H1 (cell line): ENCODE measurements around the gene NARS2. TPM values are rescaled to one million over a fixed set of nuclear protein-coding genes. Genes with fewer than 3 reads are reported as not detected.

ENCODE experiments used
- CTCF ChIA-PET: fragments of 300-600 bp; sonication (Branson Sonifier 250); formaldehyde crosslinking; loops from one replicate; lab custom pipeline; 2021; ENCODE audit not compliant: partially characterized antibody; lab: Charles Lee
- POLR2A ChIA-PET: fragments of 300-600 bp; sonication (Branson Sonifier 250); formaldehyde crosslinking; loops from one replicate; lab custom pipeline; 2021; ENCODE audit warnings: inconsistent platforms; ENCODE audit not compliant: partially characterized antibody; lab: Charles Lee
- DNase-seq, 2 experiments: peaks; one replicate each; pipeline versions ENCODE4 v3.0.0 to v3.0.0-alpha.2; 2010 to 2022; ENCODE audit warnings: low spot score in 2 of 2, low read depth in 1 of 2, mixed read lengths in 1 of 2
- FAIRE-seq: peaks from 2 replicates; lab custom pipeline; 2011; peaks lifted over from hg19 to GRCh38; lab: Jason Lieb, UNC
- H2AFZ ChIP-seq: 2 replicates; pipeline ENCODE4 v1.8.1; 2012; ENCODE audit warnings: low read length, inconsistent platforms
- H2AK5ac ChIP-seq: 2 replicates; pipeline ENCODE4 v1.6.1; 2013; ENCODE audit warnings: low read depth, low read length
- H2BK120ac ChIP-seq: replicated peaks from 2 replicates; pipeline ENCODE3; 2013; ENCODE audit warnings: low read depth, low read length, inconsistent platforms
- H2BK12ac ChIP-seq: 2 replicates; pipeline ENCODE4 v1.6.1; 2013; ENCODE audit warnings: low read depth, low read length
- H2BK15ac ChIP-seq: 2 replicates; pipeline ENCODE4 v1.6.1; 2013; ENCODE audit warnings: low read length
- H2BK20ac ChIP-seq: 2 replicates; pipeline ENCODE4 v1.6.1; 2013; ENCODE audit warnings: low read length
- H2BK5ac ChIP-seq: 2 replicates; pipeline ENCODE4 v1.6.1; 2013; ENCODE audit warnings: low read depth, low read length
- H3K14ac ChIP-seq: 2 replicates; pipeline ENCODE4 v1.6.1; 2013; ENCODE audit warnings: inconsistent platforms; ENCODE audit not compliant: insufficient read length
- H3K18ac ChIP-seq: 2 replicates; pipeline ENCODE4 v1.6.1; 2013; ENCODE audit warnings: low read length; ENCODE audit errors: extremely low read depth
- H3K23ac ChIP-seq: 2 replicates; pipeline ENCODE4 v1.6.1; 2013; ENCODE audit warnings: inconsistent platforms; ENCODE audit not compliant: insufficient read length
- H3K23me2 ChIP-seq: 2 replicates; pipeline ENCODE4 v1.6.1; 2013; ENCODE audit warnings: low read depth, low read length
- H3K27ac ChIP-seq: 2 replicates; pipeline ENCODE4 v1.6.1; 2011; ENCODE audit warnings: low read depth, low read length, inconsistent platforms
- H3K27me3 ChIP-seq, 4 experiments: replicated peaks in 1 of 4; 1 replicate in 1 of 4; 2 replicates in 3 of 4; pipeline versions ENCODE4 v1.6.1 to v1.8.1; 2011 to 2013; ENCODE audit warnings: low read length in 3 of 4, mild to moderate bottlenecking in 3 of 4, inconsistent platforms in 2 of 4, mixed read lengths in 2 of 4, moderate library complexity in 1 of 4; ENCODE audit not compliant: control insufficient read depth in 3 of 4, insufficient read depth in 3 of 4; ENCODE audit errors: extremely low read depth in 1 of 4
- H3K36me3 ChIP-seq, 4 experiments: 2 replicates each; pipeline versions ENCODE4 v1.6.1 to v1.8.1; 2011 to 2013; ENCODE audit warnings: mild to moderate bottlenecking in 4 of 4, low read length in 3 of 4, moderate library complexity in 2 of 4, control low read depth in 1 of 4, inconsistent platforms in 1 of 4; ENCODE audit not compliant: insufficient read depth in 4 of 4, control insufficient read depth in 2 of 4
- H3K4ac ChIP-seq: replicated peaks from 2 replicates; pipeline ENCODE3; 2013; ENCODE audit warnings: low read length, low read depth, mixed read lengths, inconsistent platforms; ENCODE audit not compliant: insufficient read length
- H3K4me1 ChIP-seq, 4 experiments: replicated peaks in 1 of 4; 1 replicate in 1 of 4; 2 replicates in 3 of 4; pipeline versions ENCODE4 v1.6.1 to v1.8.1; 2011 to 2013; ENCODE audit warnings: low read length in 3 of 4, inconsistent platforms in 2 of 4, mixed read lengths in 1 of 4; ENCODE audit not compliant: insufficient read depth in 4 of 4, control insufficient read depth in 3 of 4
- H3K4me2 ChIP-seq, 2 experiments: 2 replicates each; pipeline versions ENCODE4 v1.6.1 to v1.8.1; 2011 to 2013; ENCODE audit warnings: low read depth in 2 of 2, low read length in 2 of 2, control low read depth in 1 of 2, inconsistent platforms in 1 of 2, mild to moderate bottlenecking in 1 of 2; ENCODE audit not compliant: insufficient read depth in 1 of 2
- H3K4me3 ChIP-seq, 4 experiments: fragments of 200-600, 300-600 bp in 1 of 4; sonication (generic), shearing (Covaris generic), sonication (Bioruptor Twin) in 1 of 4; 2 replicates each; pipeline versions ENCODE4 v1.5.1 to v1.8.1; 2011 to 2016; ENCODE audit warnings: low read length in 4 of 4, low read depth in 3 of 4, control low read depth in 2 of 4, inconsistent platforms in 2 of 4, mild to moderate bottlenecking in 2 of 4, mixed read lengths in 1 of 4, moderate library complexity in 1 of 4; ENCODE audit not compliant: insufficient read depth in 2 of 4; ENCODE audit errors: extremely low read depth in 1 of 4
- H3K56ac ChIP-seq: replicated peaks from 2 replicates; pipeline ENCODE3; 2013; ENCODE audit warnings: low read depth, mild to moderate bottlenecking, mixed read lengths, low read length, inconsistent platforms; ENCODE audit not compliant: insufficient read length
- H3K79me1 ChIP-seq: 2 replicates; pipeline ENCODE4 v1.6.1; 2013; ENCODE audit warnings: low read depth, low read length, control low read depth
- H3K79me2 ChIP-seq, 2 experiments: 2 replicates each; pipeline versions ENCODE4 v1.6.1 to v1.8.1; 2012 to 2013; ENCODE audit warnings: low read length in 2 of 2, mild to moderate bottlenecking in 2 of 2, inconsistent platforms in 1 of 2; ENCODE audit not compliant: insufficient read depth in 2 of 2, control insufficient read depth in 1 of 2
- H3K9ac ChIP-seq, 4 experiments: replicated peaks in 1 of 4; 1 replicate in 1 of 4; 2 replicates in 3 of 4; pipeline versions ENCODE4 v1.6.1 to v1.8.1; 2011 to 2013; ENCODE audit warnings: low read depth in 3 of 4, low read length in 3 of 4, control low read depth in 2 of 4, mild to moderate bottlenecking in 2 of 4, moderate library complexity in 2 of 4, inconsistent platforms in 1 of 4; ENCODE audit errors: extremely low read depth in 1 of 4
- H3K9me3 ChIP-seq, 2 experiments: 2 replicates each; pipeline versions ENCODE4 v1.6.1 to v1.8.1; 2012 to 2013; ENCODE audit warnings: mild to moderate bottlenecking in 2 of 2, moderate library complexity in 2 of 2, control low read depth in 1 of 2, inconsistent platforms in 1 of 2, low read depth in 1 of 2, low read length in 1 of 2, mixed read lengths in 1 of 2; ENCODE audit not compliant: insufficient read depth in 2 of 2
- H4K20me1 ChIP-seq, 2 experiments: replicated peaks in 1 of 2; 2 replicates each; pipeline versions ENCODE3 to v1.8.1; 2011 to 2013; ENCODE audit warnings: inconsistent platforms in 2 of 2, low read length in 2 of 2, mild to moderate bottlenecking in 1 of 2; ENCODE audit not compliant: insufficient read depth in 2 of 2, control insufficient read depth in 1 of 2
- H4K5ac ChIP-seq: 2 replicates; pipeline ENCODE4 v1.6.1; 2013; ENCODE audit warnings: low read length, low read depth, mixed read lengths, inconsistent platforms; ENCODE audit not compliant: insufficient read length
- H4K8ac ChIP-seq: 2 replicates; pipeline ENCODE4 v1.8.0; 2013; ENCODE audit warnings: mild to moderate bottlenecking, moderate library complexity, low read length, inconsistent platforms; ENCODE audit not compliant: insufficient read depth; ENCODE audit errors: extremely low read depth
- H4K91ac ChIP-seq: replicated peaks from 2 replicates; pipeline ENCODE3; 2013; ENCODE audit warnings: low read length, mixed read lengths, inconsistent platforms; ENCODE audit not compliant: insufficient read length
- CBX8 ChIP-seq: fragments of 300-800, 300-1000 bp; sonication (generic); IDR thresholded peaks from 2 replicates; pipeline ENCODE4 v1.7.1; 2016; ENCODE audit warnings: low read depth, low read length, borderline replicate concordance
- CREB1 ChIP-seq: IDR thresholded peaks from 2 replicates; pipeline ENCODE4 v1.6.1; 2012; ENCODE audit warnings: inconsistent platforms
- EGR1 ChIP-seq: IDR thresholded peaks from 2 replicates; pipeline ENCODE4 v1.6.1; 2011; ENCODE audit warnings: low read depth, low read length, borderline replicate concordance
- HDAC2 ChIP-seq, 2 experiments: fragments of 300-600 bp in 1 of 2; sonication (generic) in 1 of 2; IDR thresholded peaks; 2 replicates each; pipeline ENCODE4 v1.6.1; 2011 to 2012; ENCODE audit warnings: low read depth in 2 of 2, low read length in 2 of 2, mild to moderate bottlenecking in 2 of 2, moderate library complexity in 2 of 2, borderline replicate concordance in 1 of 2, inconsistent platforms in 1 of 2
- JUND ChIP-seq: IDR thresholded peaks from 2 replicates; pipeline ENCODE4 v1.6.1; 2011; ENCODE audit warnings: mild to moderate bottlenecking, improper control_type of control experiment, low read length
- SIN3A ChIP-seq, 2 experiments: IDR thresholded peaks in 1 of 2; conservative IDR thresholded peaks in 1 of 2; 2 replicates each; pipeline ENCODE4 v1.6.1; 2011 to 2012; ENCODE audit warnings: low read length in 2 of 2, improper control_type of control experiment in 1 of 2, low read depth in 1 of 2, mild to moderate bottlenecking in 1 of 2
- TAF1 ChIP-seq: IDR thresholded peaks from 2 replicates; pipeline ENCODE4 v1.6.1; 2011; ENCODE audit warnings: mild to moderate bottlenecking, low read depth, low read length
- WGBS, 2 experiments: shearing (Covaris generic) in 1 of 2; methylation state at CpG; one replicate each; pipeline versions ENCODE4 v1.1.6 to v1.1.7; 2013 to 2015; ENCODE audit warnings: low lambda C conversion rate in 2 of 2, mixed read lengths in 2 of 2, inconsistent platforms in 1 of 2, low coverage in 1 of 2, missing lambda C conversion rate in 1 of 2; ENCODE audit not compliant: insufficient replicate concordance in 2 of 2, insufficient coverage in 1 of 2, insufficient read length in 1 of 2; ENCODE audit errors: extremely low coverage in 1 of 2, missing lambda C conversion rate in 1 of 2; 5-methylcytosine and 5-hydroxymethylcytosine counted together
- polyA plus RNA-seq, 7 experiments: library from polyadenylated mRNA; depleted of rRNA in 3 of 7; stranded (reverse) in 5 of 7; unstranded in 2 of 7; fragments of >200 nt in 5 of 7; fragments of 200-250 nt in 2 of 7; gene quantifications; 1 replicate in 5 of 7; 2 replicates in 1 of 7; 4 replicates in 1 of 7; pipeline versions ENCODE4 v1.2.1 to v1.2.3, GENCODE V29; 2011 to 2013; ENCODE audit warnings: missing spikeins in 2 of 7, mixed read lengths in 2 of 7
- total RNA-seq: library from RNA; stranded (reverse); fragmentation: NEBNext Ultra II Directional; extraction: Animal tissue kit (Norgen Biotek cat#: 25700); gene quantifications from 2 replicates; pipeline ENCODE4 v1.2.1, GENCODE V29; 2021

Gene NARS2
- total and polyA plus RNA-seq, 2 of the 8 experiments (the other 6 are each of a cell fraction or from before 2014, with no cell fraction given) = 26.2 to 51.6 TPM

DNA sequence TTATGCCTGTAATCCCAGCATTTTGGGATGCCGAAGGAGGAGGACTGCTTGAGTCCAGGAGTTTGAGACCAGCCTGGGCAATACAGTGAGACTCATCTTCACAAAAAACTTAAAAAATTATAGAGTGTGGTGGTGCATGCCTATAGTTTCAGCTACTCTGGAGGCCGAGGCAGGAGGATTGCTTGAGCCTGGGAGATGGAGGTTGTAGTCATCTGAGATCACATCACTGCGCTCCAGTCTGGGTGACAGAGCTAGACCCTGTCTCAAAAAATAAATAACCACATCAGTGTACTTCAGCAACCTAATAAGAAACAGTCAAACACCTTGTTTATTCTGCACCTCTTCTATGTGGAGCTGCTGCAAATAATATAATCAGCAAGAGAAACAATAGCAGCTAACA, 1.4 kb downstream of the NARS2 start:
- Histone ChIP-seq H4K8ac (no peak overlapping the region), H4K91ac (no peak overlapping the region), H3K56ac (no peak overlapping the region), H3K79me1 (no peaks in the 10 kb centered on the region; the same call in 1 of the 2 replicates), H2BK15ac (no peak overlapping the region), H3K23ac (no peak overlapping the region), H4K20me1 (no peaks in the 10 kb centered on the region), H3K36me3 (peaks cover 3 to 31% (median 13%) of the 10 kb centered on the region in 4 experiments; a peak in 7 of 8 replicates), H2BK5ac (no peak overlapping the region), H2AFZ (no peak overlapping the region), H3K4me1 (no peaks in the 10 kb centered on the region; a peak in 2 of 7 replicates), H2BK120ac (no peak overlapping the region), H4K5ac (no peak overlapping the region), H3K14ac (no peak overlapping the region), H3K18ac (no peak overlapping the region), H2BK12ac (no peak overlapping the region), H3K4me2 (peak overlapping the region; percentile 82 to 94; a peak in 3 of 4 replicates), H3K4me3 (peak overlapping the region in 3 of 4 experiments; percentile 88 to 93 (median 92); a peak in 4 of 8 replicates), H2AK5ac (no peak overlapping the region), H3K4ac (no peak overlapping the region), H3K27ac (no peak overlapping the region), H3K79me2 (peaks cover 0 to 23% of the 10 kb centered on the region in 2 experiments; a peak in 2 of 4 replicates), H2BK20ac (no peak overlapping the region), H3K27me3 (no peaks in the 10 kb centered on the region), H3K9me3 (no peaks in the 10 kb centered on the region), H3K9ac (no peak overlapping the region; a peak in 1 of 7 replicates), H3K23me2 (peaks cover 11% of the 10 kb centered on the region)
- DNase-seq = no peak
- WGBS, 2 experiments = 61% methylated on average over 3 of the region's 3 CpGs; no CpG with 5 or more reads in 1 of the 2 experiments
- ChIA-PET POLR2A (interaction anchor here (0.6 to 2.3 kb wide), 4 partner anchors 8 to 92 kb away, joined by 3 to 13 read pairs (median 4); no protein-coding TSS in a partner anchor), CTCF (interaction anchor here (1.0 to 4.9 kb wide), 4 partner anchors 9 to 154 kb away, joined by 3 to 35 read pairs (median 18); no protein-coding TSS in a partner anchor)
- FAIRE-seq = no peak
- TF ChIP-seq SIN3A (conservative IDR thresholded peaks at IDR 0.05 in 1 of 2, IDR thresholded peaks at IDR 0.05 in 1 of 2; ENCODE audit: low read depth in 1 of 2, low read length in 2 of 2) = no peak
- TF ChIP-seq EGR1 = no peak
- no peak for TF ChIP-seq TAF1
- no peak for TF ChIP-seq JUND
- no peak for TF ChIP-seq HDAC2 (IDR thresholded peaks at IDR 0.05; ENCODE audit: borderline replicate concordance in 1 of 2, low read depth in 2 of 2, low read length in 2 of 2)
- no peak for TF ChIP-seq CREB1
- no peak for TF ChIP-seq CBX8
